SH-SY5Y (cell line): ENCODE data around the gene DDX51.

ENCODE experiments used
- GATA2 ChIP-seq: IDR thresholded peaks from 2 replicates; pipeline ENCODE4 v1.6.1; 2011; ENCODE audit warnings: mild to moderate bottlenecking, low read depth, low read length
- GATA3 ChIP-seq: IDR thresholded peaks from 2 replicates; pipeline ENCODE4 v1.6.1; 2011; ENCODE audit warnings: low read depth, mild to moderate bottlenecking, low read length, moderate library complexity

DNA sequence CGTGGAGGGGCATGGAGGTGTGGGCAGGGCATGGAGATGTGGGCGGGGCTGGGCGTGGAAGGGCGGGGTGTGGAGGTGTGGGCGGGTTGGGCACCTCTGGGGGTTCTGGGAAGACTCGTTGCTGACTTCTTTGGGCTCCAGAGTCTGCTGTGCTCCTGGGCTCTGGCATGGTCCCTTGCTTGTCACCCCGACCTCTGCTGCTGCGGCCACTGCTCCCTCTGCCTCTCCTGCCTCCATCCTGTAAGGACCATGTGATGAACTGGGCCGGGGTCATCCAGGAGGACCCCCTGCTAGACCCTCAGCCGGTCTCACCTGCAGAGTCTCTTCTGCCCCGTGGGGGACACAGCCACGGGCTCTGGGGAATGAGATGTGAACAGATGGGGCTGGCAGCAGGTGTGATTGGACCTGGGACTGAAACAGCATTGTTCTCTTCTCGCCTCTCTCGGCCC is 15.5 kb upstream of the DDX51 start:
- no peak for TF ChIP-seq GATA2
- TF ChIP-seq GATA3, result no peak
